ENCODE results near the gene SZRD1.

The SZRD1 gene

DNA sequence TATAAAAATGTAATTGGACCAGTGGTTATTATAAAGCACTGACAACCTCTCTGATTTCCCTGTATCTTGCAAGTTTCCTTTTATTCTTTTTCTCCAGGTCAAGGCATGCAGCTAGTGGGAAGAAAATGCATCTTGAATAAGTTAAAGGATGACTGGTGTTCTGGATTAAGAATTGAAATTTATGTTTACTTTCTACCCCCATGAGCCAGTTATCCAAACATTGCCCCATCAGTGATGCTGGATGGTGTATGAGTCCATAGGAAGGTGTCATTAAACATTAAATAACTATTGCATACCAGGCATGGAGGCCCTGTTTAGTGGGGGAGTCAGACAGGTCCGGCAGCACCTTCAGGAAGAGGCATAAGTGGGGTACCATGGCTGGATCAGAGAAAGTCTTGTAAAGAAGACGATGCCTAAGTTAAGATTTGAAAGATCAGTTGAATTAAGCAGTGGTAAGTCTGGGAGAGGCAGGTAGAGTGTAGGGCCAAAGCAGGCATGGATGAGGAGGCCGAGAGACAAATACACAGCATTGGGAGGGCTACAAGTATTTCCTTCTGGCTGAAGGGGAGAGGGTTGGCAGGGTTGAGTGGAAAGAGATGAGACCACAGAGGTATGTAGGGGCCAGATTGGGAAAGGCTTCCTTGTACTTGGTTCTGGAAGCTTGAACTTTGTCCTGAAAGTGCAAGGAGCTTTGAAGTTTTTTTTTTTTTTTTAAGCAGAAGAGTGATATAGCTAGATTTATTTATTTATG lies 5.7 kb downstream of the SZRD1 start:
- no peak for DNase-seq
- Histone ChIP-seq H3K27me3 (no peaks in the 10 kb centered on the region), H3K4me3 (ENCODE audit: low read depth, low read length) (no peak overlapping the region), H3K36me3 (0 out of 2 replicates have a peak, but pooled peaks cover 3% of the 10 kb centered on the region), H3K4me1 (no peaks in the 10 kb centered on the region), H3K9me3 (no peaks in the 10 kb centered on the region)
- TF ChIP-seq, protein P1, sequence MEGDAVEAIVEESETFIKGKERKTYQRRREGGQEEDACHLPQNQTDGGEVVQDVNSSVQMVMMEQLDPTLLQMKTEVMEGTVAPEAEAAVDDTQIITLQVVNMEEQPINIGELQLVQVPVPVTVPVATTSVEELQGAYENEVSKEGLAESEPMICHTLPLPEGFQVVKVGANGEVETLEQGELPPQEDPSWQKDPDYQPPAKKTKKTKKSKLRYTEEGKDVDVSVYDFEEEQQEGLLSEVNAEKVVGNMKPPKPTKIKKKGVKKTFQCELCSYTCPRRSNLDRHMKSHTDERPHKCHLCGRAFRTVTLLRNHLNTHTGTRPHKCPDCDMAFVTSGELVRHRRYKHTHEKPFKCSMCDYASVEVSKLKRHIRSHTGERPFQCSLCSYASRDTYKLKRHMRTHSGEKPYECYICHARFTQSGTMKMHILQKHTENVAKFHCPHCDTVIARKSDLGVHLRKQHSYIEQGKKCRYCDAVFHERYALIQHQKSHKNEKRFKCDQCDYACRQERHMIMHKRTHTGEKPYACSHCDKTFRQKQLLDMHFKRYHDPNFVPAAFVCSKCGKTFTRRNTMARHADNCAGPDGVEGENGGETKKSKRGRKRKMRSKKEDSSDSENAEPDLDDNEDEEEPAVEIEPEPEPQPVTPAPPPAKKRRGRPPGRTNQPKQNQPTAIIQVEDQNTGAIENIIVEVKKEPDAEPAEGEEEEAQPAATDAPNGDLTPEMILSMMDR (IDR thresholded peaks at IDR 0.05; ENCODE audit: low read depth, low read length) = no peak

DNA sequence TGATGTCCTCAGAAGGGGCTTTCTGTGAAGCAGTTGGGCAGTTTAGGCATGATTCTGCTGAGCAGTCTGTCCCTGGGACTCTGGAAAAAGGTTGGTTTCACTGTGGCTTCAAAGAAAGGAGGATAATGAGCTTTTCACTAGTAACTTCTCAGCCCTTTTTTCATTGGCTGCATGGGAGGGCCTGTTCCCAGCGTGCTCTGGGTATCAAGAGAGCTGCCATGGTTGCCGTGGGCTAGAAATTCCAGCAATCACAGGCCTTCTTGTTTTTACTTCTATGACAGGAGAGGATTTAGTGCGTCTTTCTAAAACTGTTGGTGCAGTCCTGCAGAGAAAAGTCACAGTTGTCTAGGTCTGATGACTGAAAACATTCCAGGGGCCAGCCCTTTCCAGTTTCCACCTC lies 7.2 kb downstream of the SZRD1 start:
- H3K4me1 ChIP-seq = no peaks in the 10 kb centered on the region
- no peaks in the 10 kb centered on the region for H3K27me3 ChIP-seq
- H3K9me3 ChIP-seq = no peaks in the 10 kb centered on the region
- TF ChIP-seq, protein P1 (IDR thresholded peaks at IDR 0.05; ENCODE audit: low read depth, low read length) = no peak
- H3K4me3 ChIP-seq (ENCODE audit: low read depth, low read length) = no peak overlapping the region
- 0 out of 2 replicates have a peak, but pooled peaks cover 3% of the 10 kb centered on the region for H3K36me3 ChIP-seq
- no peak for DNase-seq

DNA sequence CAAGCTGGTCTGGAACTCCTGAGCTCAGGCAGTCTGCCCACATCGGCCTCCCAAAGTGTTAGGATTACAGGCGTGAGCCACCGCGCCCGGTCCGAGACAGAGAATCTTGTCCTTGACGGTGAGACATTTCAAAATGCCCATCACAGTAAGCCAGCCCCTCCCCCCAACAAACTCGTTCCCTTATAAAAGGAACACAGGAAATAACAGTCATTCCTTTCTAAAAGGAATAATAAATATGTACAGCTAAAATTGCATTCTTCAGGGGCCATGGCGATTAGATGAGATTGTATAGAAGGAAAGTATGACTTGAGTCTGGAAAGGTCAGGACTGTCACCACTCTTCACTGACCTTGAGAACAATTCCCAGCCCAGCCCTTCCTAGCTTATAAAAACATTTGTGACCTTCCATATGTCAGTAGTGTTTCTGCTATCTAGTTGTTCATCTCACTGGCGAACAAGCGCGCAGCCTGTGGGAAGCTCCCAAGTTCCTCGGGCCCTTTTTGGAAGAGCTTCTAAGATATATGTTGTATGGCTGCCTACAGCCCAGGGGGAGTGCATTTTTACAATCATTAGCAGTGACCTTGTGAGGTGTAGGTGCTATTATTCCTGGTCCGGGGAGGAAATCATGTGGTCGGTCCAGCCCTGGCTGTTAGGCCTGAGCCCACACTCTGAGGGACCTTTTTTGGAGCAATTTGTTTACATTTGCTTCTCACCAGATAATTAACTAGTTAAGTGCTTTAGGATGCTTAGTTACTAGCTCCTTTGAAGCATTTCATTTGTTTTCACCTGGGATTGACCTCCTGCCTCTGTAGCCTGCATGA lies 8.7 kb downstream of the SZRD1 start:
- Histone ChIP-seq H3K27me3 (no peaks in the 10 kb centered on the region), H3K36me3 (0 out of 2 replicates have a peak, but pooled peaks cover 3% of the 10 kb centered on the region), H3K9me3 (no peaks in the 10 kb centered on the region), H3K4me1 (no peaks in the 10 kb centered on the region), H3K4me3 (ENCODE audit: low read depth, low read length) (no peak overlapping the region)
- TF ChIP-seq, protein P1 (IDR thresholded peaks at IDR 0.05; ENCODE audit: low read depth, low read length) = no peak
- DNase-seq = no peak

DNA sequence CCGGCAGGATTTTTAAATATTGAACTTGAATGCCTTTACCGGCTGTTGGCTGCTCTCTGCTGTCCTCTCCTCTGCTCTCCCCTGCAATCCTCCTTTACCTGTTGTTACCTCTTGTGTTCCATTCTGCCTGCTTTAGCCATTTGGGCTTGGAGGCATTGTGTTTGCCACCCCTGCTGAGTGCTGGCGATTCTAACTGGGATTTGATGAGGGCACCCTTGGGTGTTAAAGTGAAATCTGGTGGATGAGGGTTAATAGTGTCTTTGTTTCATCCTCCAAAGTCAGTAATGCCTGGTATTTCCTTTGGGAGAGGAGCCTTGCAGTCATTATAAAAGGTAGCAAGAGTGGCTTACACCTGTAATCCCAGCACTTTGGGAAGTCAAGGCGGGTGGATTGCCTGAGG lies 9.9 kb downstream of the SZRD1 start:
- Histone ChIP-seq H3K4me1 (no peaks in the 10 kb centered on the region), H3K27me3 (no peaks in the 10 kb centered on the region)
- TF ChIP-seq, protein P1 (IDR thresholded peaks at IDR 0.05; ENCODE audit: low read depth, low read length) = no peak

DNA sequence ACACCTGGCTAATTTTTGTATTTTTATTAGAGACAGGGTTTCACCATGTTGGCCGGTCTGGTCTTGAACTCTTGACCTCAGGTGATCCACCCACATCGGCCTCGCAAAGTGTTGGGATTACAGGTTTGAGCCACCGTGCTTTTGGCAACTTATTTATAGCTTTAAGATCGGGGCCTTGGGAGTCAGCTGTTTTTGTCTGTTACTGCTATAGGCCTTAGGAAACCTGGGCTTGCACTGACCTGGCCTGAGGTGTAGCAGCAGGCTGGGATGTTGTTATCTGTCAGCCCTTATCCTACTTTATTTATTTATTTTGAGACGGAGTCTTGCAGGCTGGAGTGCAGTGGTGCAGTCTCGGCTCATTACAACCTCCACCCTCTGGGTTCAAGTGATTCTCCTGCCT lies 11.4 kb downstream of the SZRD1 start:
- no peak overlapping the region for H3K4me3 ChIP-seq (ENCODE audit: low read depth, low read length)
- no peaks in the 10 kb centered on the region for H3K4me1 ChIP-seq
- TF ChIP-seq, protein P1 (IDR thresholded peaks at IDR 0.05; ENCODE audit: low read depth, low read length) = no peak
- H3K9me3 ChIP-seq = no peaks in the 10 kb centered on the region
- no peak for DNase-seq
- no peaks in the 10 kb centered on the region for H3K36me3 ChIP-seq
- H3K27me3 ChIP-seq = no peaks in the 10 kb centered on the region

More for the DNA sequence above, 9.9 kb downstream of the SZRD1 start:
- Histone ChIP-seq H3K4me3 (ENCODE audit: low read depth, low read length) (no peak overlapping the region), H3K36me3 (0 out of 2 replicates have a peak, but pooled peaks cover 3% of the 10 kb centered on the region), H3K9me3 (no peaks in the 10 kb centered on the region)
- DNase-seq = no peak

Data from BE2C (cell line).